ENCODE data around the gene DPP7.

DPP7 gene

DNA sequence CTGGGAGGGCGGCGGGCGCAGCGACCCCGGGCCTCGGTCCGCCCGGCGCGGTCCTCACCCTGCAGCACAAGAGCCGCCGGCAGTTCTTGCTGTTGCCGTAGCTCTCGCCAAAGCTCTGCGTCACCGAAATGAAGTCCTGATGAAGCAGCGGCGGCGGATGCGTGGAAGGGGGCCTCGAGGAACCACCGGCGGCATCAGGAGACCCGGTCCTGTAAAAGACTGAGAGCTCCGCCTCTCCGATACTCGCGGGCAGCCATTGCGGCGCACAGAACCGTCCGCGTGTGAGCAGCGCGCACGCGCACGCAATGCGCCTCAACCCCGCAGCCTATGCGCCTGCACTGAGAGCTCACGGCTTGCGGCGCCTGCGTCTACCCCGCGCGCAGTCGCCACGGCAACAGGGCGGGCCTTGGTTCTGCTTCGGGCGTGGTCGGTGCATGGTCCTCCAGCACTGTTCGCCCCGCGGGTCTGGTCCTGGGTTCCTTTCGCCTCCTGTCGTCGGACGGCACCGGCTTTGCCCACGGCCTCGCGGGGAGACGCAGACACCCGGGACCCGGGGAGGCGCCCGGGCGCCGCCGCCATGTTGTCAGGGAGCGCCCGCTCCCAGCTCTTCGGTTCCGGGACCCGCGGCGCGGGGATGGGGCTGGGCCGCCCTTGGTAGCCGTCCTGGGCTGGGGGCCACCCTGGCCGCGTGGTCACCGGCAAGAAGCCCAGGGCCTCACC is 15.1 kb upstream of the DPP7 start:
- H3K27me3 ChIP-seq (ENCODE audit: control insufficient read depth, insufficient read depth, low read length): no peaks in the 10 kb centered on the region
- no peaks in the 10 kb centered on the region for H3K9me3 ChIP-seq (ENCODE audit: control insufficient read depth, low read length)
- H3K9ac ChIP-seq: no peak overlapping the region
- TF ChIP-seq, protein P1, sequence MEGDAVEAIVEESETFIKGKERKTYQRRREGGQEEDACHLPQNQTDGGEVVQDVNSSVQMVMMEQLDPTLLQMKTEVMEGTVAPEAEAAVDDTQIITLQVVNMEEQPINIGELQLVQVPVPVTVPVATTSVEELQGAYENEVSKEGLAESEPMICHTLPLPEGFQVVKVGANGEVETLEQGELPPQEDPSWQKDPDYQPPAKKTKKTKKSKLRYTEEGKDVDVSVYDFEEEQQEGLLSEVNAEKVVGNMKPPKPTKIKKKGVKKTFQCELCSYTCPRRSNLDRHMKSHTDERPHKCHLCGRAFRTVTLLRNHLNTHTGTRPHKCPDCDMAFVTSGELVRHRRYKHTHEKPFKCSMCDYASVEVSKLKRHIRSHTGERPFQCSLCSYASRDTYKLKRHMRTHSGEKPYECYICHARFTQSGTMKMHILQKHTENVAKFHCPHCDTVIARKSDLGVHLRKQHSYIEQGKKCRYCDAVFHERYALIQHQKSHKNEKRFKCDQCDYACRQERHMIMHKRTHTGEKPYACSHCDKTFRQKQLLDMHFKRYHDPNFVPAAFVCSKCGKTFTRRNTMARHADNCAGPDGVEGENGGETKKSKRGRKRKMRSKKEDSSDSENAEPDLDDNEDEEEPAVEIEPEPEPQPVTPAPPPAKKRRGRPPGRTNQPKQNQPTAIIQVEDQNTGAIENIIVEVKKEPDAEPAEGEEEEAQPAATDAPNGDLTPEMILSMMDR (IDR thresholded peaks at IDR 0.05): no peak
- H2AFZ ChIP-seq: peak overlapping the region; percentile 92
- H3K4me3 ChIP-seq (ENCODE audit: low read depth, low read length): peak overlapping the region; percentile 79
- no peaks in the 10 kb centered on the region for H3K4me1 ChIP-seq
- no peaks in the 10 kb centered on the region for H3K79me2 ChIP-seq
- H3K36me3 ChIP-seq (ENCODE audit: control insufficient read depth, insufficient read depth, low read length): no peaks in the 10 kb centered on the region
- H3K27ac ChIP-seq: peak overlapping the region; percentile 19
- H3K4me2 ChIP-seq (ENCODE audit: low read length): peak overlapping the region; percentile 67

- no peaks in the 10 kb centered on the region for H3K9me3 ChIP-seq (ENCODE audit: control insufficient read depth, low read length)
- H3K27me3 ChIP-seq (ENCODE audit: control insufficient read depth, insufficient read depth, low read length): no peaks in the 10 kb centered on the region
- H3K79me2 ChIP-seq: no peaks in the 10 kb centered on the region
- TF ChIP-seq, protein P1 (IDR thresholded peaks at IDR 0.05): no peak
- no peaks in the 10 kb centered on the region for H3K4me1 ChIP-seq
- no peak overlapping the region for H3K9ac ChIP-seq
- peak overlapping the region; percentile 79 for H3K4me3 ChIP-seq (ENCODE audit: low read depth, low read length)
- H2AFZ ChIP-seq: peak overlapping the region; percentile 92
- peak overlapping the region; percentile 67 for H3K4me2 ChIP-seq (ENCODE audit: low read length)
- no peak overlapping the region for H3K27ac ChIP-seq
- no peaks in the 10 kb centered on the region for H3K36me3 ChIP-seq (ENCODE audit: control insufficient read depth, insufficient read depth, low read length)
These were observed 14.4 kb upstream of the DPP7 start for GRCh38 chr9:137128862-137129455.

GRCh38 chr9:137128158-137128861 is 13.8 kb upstream of the DPP7 start:
- Histone ChIP-seq H3K4me3 (ENCODE audit: low read depth, low read length) (peak overlapping the region; percentile 79), H3K9ac (no peak overlapping the region), H3K79me2 (no peaks in the 10 kb centered on the region), H3K36me3 (ENCODE audit: control insufficient read depth, insufficient read depth, low read length) (no peaks in the 10 kb centered on the region), H3K4me2 (ENCODE audit: low read length) (peak overlapping the region; percentile 67), H3K27ac (no peak overlapping the region), H3K27me3 (ENCODE audit: control insufficient read depth, insufficient read depth, low read length) (no peaks in the 10 kb centered on the region), H3K4me1 (no peaks in the 10 kb centered on the region), H2AFZ (no peak overlapping the region), H3K9me3 (ENCODE audit: control insufficient read depth, low read length) (no peaks in the 10 kb centered on the region)
- TF ChIP-seq, protein P1 (IDR thresholded peaks at IDR 0.05): no peak

GRCh38 chr9:137127301-137128157 is 13.0 kb upstream of the DPP7 start:
- Histone ChIP-seq H3K36me3 (ENCODE audit: control insufficient read depth, insufficient read depth, low read length) (no peaks in the 10 kb centered on the region), H2AFZ (no peak overlapping the region), H3K79me2 (no peaks in the 10 kb centered on the region), H3K9ac (no peak overlapping the region), H3K4me1 (no peaks in the 10 kb centered on the region), H3K27me3 (ENCODE audit: control insufficient read depth, insufficient read depth, low read length) (no peaks in the 10 kb centered on the region), H3K27ac (peak overlapping the region; percentile 15), H3K4me3 (ENCODE audit: low read depth, low read length) (no peak overlapping the region), H3K9me3 (ENCODE audit: control insufficient read depth, low read length) (no peaks in the 10 kb centered on the region), H3K4me2 (ENCODE audit: low read length) (no peak overlapping the region)
- TF ChIP-seq, protein P1 (IDR thresholded peaks at IDR 0.05): no peak
